Measurements from ENCODE around the gene EML4. TPM values are rescaled to one million over a fixed set of nuclear protein-coding genes. Genes with fewer than 3 reads are reported as not detected.
A peak's percentile ranks its signal among the peaks of the same experiment; 100 is the strongest.
"Not testable (repeated sequence)": the region's sequence is repeated elsewhere in the genome, so short reads cannot be mapped to it uniquely, and the experiment has no call there.

Gene EML4
- total RNA-seq, 1 donor, result 88.1 TPM

DNA sequence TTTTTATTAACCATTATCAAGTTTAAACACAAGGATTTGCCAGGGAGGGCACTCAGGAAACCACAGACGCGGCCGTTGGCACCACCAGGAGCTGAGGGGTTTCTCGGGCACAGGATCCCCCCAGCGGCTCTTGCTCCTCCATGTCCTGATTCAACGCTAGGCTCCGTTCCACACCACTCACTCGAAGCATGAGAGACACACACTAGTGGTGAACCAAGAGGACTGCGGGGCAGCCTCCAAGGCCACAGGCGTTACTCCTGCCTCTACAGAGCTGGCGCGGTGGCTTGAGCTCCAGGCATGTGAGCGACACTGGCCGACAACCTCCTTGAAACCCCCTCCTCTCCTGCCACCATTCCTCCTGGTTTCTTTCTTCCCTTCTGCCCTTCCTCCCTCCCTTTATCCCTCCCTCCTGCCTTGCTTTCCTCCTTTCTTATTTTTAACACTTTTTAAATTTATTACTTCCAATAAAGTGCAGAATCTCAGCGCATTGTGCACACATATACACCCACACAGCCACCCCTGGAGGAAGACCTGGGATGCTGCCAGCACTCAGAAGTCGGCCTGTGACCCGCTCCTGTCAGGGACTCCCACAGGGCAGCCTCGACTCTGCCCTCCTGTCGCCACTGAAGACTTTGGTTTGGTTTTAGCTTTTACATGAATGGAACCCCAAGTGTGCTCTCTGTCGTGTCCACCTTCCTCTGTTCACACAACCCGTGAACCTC is 170.2 kb downstream of the EML4 start:
- no peak for DNase-seq (ENCODE audit: low read depth)

DNA sequence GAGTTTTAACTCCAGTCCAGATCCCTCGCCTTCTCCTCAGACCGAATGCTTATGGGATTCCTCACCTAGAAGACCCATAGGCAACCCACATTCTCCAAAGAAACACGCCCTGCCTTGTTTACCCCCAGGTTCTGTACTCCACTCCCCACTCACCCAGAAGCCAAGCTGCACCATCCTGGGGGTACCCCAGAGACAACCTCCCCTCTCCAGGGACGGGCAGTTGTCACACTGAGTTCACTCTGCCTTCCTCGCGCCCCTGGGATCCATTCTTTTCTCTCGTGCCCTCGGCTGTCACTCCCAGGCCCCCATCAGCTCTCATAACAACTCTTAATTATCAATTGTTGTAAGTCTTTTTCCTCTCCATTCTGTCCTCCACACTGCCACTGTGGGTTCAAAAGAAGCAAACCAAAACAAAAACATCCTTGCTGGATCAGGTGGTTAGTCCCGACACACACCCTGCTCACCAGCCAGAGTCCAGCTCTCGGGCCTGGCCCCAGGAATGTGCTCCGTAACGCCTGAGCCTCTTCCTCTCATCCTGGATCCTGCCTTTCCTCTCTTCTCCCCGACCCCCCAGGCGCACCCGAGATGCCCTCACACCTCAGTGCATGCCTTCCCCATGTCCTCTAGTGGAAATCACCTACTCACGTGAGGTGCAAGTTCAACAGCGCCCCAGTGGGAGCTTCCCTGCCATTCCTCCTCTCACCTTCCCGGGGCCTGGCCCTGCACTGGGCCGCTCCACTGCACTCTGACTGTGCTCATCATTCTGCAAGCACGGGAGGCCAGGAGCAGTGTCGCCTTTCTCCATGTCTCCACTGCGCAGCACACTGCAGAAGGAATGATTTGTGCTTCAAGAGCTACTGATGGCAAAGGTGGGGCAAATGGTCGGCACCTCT is 171.1 kb downstream of the EML4 start:
- DNase-seq (ENCODE audit: low read depth), result no peak
- TF ChIP-seq, protein P1, sequence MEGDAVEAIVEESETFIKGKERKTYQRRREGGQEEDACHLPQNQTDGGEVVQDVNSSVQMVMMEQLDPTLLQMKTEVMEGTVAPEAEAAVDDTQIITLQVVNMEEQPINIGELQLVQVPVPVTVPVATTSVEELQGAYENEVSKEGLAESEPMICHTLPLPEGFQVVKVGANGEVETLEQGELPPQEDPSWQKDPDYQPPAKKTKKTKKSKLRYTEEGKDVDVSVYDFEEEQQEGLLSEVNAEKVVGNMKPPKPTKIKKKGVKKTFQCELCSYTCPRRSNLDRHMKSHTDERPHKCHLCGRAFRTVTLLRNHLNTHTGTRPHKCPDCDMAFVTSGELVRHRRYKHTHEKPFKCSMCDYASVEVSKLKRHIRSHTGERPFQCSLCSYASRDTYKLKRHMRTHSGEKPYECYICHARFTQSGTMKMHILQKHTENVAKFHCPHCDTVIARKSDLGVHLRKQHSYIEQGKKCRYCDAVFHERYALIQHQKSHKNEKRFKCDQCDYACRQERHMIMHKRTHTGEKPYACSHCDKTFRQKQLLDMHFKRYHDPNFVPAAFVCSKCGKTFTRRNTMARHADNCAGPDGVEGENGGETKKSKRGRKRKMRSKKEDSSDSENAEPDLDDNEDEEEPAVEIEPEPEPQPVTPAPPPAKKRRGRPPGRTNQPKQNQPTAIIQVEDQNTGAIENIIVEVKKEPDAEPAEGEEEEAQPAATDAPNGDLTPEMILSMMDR (IDR thresholded peaks at IDR 0.05; ENCODE audit: insufficient read depth, low read depth, low read length), result no peak
- no peak overlapping the region for H3K4me3 ChIP-seq (ENCODE audit: low read depth, low read length)

More for the DNA sequence above, 170.2 kb downstream of the EML4 start:
- H3K4me3 ChIP-seq (ENCODE audit: low read depth, low read length), result no peak overlapping the region
- TF ChIP-seq, protein P1 (IDR thresholded peaks at IDR 0.05; ENCODE audit: insufficient read depth, low read depth, low read length), result no peak

DNA sequence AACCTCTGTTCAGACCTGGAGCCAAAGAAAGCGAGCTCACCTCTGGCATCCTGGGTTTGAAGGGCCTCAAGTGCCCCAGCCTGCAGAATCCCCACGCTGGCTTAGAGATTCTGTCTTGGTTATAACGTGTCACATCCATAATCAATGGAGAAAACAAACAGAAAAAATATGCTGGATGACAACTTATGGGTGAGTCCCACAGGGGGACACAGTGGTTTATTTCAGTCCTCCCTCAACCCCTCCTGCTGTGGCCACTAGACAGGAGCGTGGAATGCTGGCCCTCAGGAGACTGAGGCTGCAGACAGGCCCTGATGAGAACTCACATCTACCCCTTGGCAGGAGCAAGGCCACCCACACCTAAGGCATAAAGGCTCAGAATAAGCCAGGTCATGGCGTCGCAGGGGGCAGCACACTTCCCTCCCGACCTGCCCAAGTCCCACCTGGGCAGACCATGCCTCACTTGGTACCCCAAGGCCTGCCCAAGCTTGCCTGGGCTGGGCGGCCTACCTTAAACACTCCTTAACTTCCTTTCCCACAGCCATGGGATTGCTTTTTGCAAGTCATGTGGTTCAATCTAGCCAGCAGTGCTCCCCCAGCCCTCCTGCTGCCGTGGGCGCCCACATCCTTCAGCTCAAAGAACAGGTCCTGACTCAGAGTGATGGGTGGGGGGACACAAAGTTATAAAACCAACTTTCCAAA is 171.9 kb downstream of the EML4 start:
- DNase-seq (ENCODE audit: low read depth), result no peak
- TF ChIP-seq, protein P1 (IDR thresholded peaks at IDR 0.05; ENCODE audit: insufficient read depth, low read depth, low read length), result no peak
- no peak overlapping the region for H3K4me3 ChIP-seq (ENCODE audit: low read depth, low read length)

DNA sequence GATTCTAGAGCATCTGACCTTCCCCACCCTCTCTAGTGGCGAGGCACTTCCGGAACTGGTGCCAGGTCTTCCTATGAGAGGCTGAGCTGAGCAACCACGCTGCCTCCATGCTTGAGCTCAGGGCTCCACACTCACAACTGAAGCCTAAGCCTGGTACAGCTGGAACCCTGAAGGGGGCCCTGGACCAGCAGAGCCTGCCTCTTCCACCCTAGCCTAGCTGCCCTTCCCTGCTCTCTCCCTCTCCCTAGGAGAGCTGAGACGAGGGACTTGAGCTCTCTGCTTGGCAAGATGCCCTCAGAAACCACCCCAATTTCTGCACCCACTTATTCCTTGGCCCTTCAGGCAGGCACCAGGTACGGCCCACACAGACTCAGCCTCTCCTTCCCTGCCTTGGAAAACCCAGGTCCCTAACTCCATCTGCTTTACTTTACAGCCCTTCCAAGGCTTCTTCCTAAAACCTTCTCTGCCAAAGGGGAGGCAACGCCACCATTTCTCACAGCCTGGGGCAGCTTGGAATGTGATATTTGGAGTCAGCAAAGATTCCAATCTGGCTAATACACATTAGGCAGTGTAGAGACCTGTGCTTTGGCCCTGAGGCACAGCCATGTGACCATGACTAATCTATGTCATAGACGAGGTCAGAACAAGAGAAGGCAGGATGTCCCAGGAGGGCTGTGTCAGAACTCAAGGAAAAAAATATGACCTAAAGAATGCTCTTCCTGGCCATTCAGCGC is 173.1 kb downstream of the EML4 start:
- no peak overlapping the region for H3K4me3 ChIP-seq (ENCODE audit: low read depth, low read length)
- TF ChIP-seq, protein P1 (IDR thresholded peaks at IDR 0.05; ENCODE audit: insufficient read depth, low read depth, low read length), result no peak
- peak; percentile 87 for DNase-seq (ENCODE audit: low read depth)

DNA sequence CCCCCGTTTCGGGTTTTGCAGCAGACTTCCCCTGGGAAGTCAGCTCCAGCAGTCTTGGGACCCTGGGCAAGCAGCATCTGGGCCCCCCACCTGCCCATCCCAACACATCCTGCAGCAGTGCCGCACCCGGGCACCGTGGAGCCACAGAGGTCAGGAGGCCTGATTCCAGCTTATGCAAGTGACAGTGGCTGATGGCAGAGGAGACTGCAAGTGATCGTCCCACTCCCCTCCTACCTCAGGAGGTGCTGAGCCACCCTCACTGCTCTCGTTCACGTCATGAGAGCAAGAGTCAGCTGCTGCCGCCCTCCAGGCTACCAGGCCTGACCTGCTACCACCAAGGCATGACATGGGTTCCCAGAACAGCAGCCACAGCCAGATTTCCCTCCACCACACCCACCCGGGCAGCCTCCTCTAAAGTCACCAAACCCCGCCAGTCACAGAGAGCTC is 173.7 kb downstream of the EML4 start:
- TF ChIP-seq, protein P1 (IDR thresholded peaks at IDR 0.05; ENCODE audit: insufficient read depth, low read depth, low read length), result no peak
- H3K4me3 ChIP-seq (ENCODE audit: low read depth, low read length), result no peak overlapping the region
- no peak for DNase-seq (ENCODE audit: low read depth)

DNA sequence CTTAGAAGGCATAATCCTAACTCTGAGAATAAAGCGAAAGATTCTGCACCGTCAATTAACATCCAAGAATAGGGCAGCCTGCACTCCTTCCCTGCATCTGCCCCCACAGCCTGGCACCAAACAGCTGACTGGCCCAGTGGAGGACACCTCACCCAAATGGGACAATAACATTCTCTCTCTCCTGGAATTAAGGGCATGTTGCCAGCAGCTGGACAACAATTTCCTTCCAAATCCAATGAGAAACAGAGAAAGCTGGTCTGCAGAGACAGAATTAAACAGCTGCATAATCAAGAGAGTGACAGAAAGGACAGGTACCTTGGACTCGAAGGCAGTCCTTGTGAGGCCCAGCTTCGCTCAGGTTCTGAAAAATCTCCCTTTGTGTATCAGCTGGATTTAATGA is 176.8 kb downstream of the EML4 start:
- DNase-seq (ENCODE audit: low read depth), result no peak
- TF ChIP-seq, protein P1 (IDR thresholded peaks at IDR 0.05; ENCODE audit: insufficient read depth, low read depth, low read length), result no peak
- H3K4me3 ChIP-seq (ENCODE audit: low read depth, low read length), result no peak overlapping the region

DNA sequence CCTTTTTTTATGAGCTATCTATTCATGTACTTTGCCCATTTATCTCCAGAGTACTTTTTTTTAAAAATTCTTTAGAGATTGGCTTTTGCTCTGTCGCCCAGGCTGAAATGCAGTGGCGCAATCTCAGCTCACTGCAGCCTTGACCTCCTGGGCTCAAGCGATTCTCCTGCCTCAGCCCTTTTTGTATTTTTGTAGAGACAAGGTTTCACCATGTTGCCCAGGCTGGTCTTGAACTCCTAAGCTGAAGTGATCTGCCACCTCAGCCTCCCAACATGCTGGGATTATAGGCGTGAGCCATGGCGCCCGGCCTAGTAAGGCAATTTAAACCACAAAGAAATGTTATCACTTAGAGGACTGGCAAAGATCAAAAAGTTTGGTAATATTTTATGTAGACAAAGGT is 177.7 kb downstream of the EML4 start:
- H3K4me3 ChIP-seq (ENCODE audit: low read depth, low read length); DNase-seq (ENCODE audit: low read depth): not testable (repeated sequence)

DNA sequence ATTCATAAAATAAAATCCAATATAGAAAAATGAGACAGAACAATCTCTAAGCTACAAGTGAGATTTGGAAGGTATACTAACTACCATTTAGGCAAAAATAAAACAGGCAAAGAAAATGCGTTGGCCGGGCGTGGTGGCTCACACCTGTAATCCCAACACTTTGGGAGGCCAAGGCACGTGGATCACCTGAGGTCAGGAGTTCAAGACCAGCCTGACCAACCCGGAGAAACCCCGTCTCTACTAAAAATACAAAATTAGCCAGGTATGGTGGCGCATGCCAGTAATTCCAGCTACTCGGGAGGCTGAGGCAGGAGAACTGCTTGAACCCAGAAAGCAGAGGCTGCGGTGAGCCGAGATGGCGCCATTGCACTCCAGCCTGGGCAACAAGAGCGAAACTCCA is 178.4 kb downstream of the EML4 start:
- H3K4me3 ChIP-seq (ENCODE audit: low read depth, low read length); DNase-seq (ENCODE audit: low read depth): not testable (repeated sequence)
